ENCODE results near the gene PHF21B. TPM values are rescaled to one million over a fixed set of nuclear protein-coding genes. Genes with fewer than 3 reads are reported as not detected.

Gene PHF21B
- total RNA-seq, 5 donors from 2014 or later (not counting 1 experiment from before 2014, with no cell fraction given) = 0.15 to 0.36 TPM; not detected in 3

GRCh38 chr22:44939451-44939850 lies 70.4 kb downstream of the PHF21B start:
- Histone ChIP-seq H3K27ac (ENCODE audit: low read length) (no peak overlapping the region), H3K9me3 (no peaks in the 10 kb centered on the region), H3K36me3 (ENCODE audit: control insufficient read depth in 2 of 2, extremely low read depth in 1 of 2, insufficient read depth in 1 of 2, low read length in 1 of 2) (no peaks in the 10 kb centered on the region), H3K27me3 (replicated peaks in 1 of 2; ENCODE audit: control insufficient read depth in 2 of 2, extremely low read depth in 1 of 2, insufficient read depth in 2 of 2, low read length in 1 of 2) (peaks cover 0 to 48% of the 10 kb centered on the region in 2 experiments), H3K4me1 (ENCODE audit: control insufficient read depth in 1 of 2, extremely low read depth in 1 of 2, insufficient read depth in 2 of 2, low read length in 2 of 2) (no peaks in the 10 kb centered on the region), H3K4me3 (ENCODE audit: control insufficient read depth in 1 of 2, extremely low read depth in 1 of 2, low read length in 1 of 2) (no peak overlapping the region)
- ChIA-PET CTCF (no interaction called here), POLR2A (no interaction called here)
- Mint-ChIP-seq H3K27me3 (peaks cover 0 to 2% of the 10 kb centered on the region in 2 donors), H3K4me1 (no peaks in the 10 kb centered on the region), H3K9me3 (no peaks in the 10 kb centered on the region), H3K4me3 (no peak overlapping the region), H3K27ac (no peak overlapping the region), H3K36me3 (no peaks in the 10 kb centered on the region)
- ATAC-seq (replicated peaks in 1 of 4) (no peak), DNase-seq (no peak)
- WGBS (ENCODE audit: insufficient coverage) = 72% methylated on average over 9 of the region's 11 CpGs

- Histone ChIP-seq H3K36me3 (ENCODE audit: control insufficient read depth in 2 of 2, extremely low read depth in 1 of 2, insufficient read depth in 1 of 2, low read length in 1 of 2) (no peaks in the 10 kb centered on the region), H3K27ac (ENCODE audit: low read length) (no peak overlapping the region), H3K4me3 (ENCODE audit: control insufficient read depth in 1 of 2, extremely low read depth in 1 of 2, low read length in 1 of 2) (no peak overlapping the region), H3K27me3 (replicated peaks in 1 of 2; ENCODE audit: control insufficient read depth in 2 of 2, extremely low read depth in 1 of 2, insufficient read depth in 2 of 2, low read length in 1 of 2) (peaks cover 0 to 43% of the 10 kb centered on the region in 2 experiments), H3K9me3 (no peaks in the 10 kb centered on the region), H3K4me1 (ENCODE audit: control insufficient read depth in 1 of 2, extremely low read depth in 1 of 2, insufficient read depth in 2 of 2, low read length in 2 of 2) (no peaks in the 10 kb centered on the region)
- CTCF ChIA-PET = no interaction called here
- Mint-ChIP-seq H3K9me3 (no peaks in the 10 kb centered on the region), H3K36me3 (no peaks in the 10 kb centered on the region), H3K27ac (no peak overlapping the region), H3K4me1 (peaks cover 0 to 2% (median 0%) of the 10 kb centered on the region in 3 donors), H3K27me3 (peaks cover 0 to 2% of the 10 kb centered on the region in 2 donors), H3K4me3 (no peak overlapping the region)
- DNase-seq (no peak), ATAC-seq (replicated peaks in 1 of 4) (no peak)
- WGBS (ENCODE audit: insufficient coverage) = 92% methylated on average over 10 of the region's 14 CpGs
- POLR2A ChIA-PET = no interaction called here
Observed at GRCh38 chr22:44938886-44939285, 70.9 kb downstream of the PHF21B start.

- Mint-ChIP-seq H3K4me3 (no peak overlapping the region), H3K4me1 (peaks cover 0 to 9% (median 0%) of the 10 kb centered on the region in 3 donors), H3K27ac (no peak overlapping the region), H3K36me3 (no peaks in the 10 kb centered on the region), H3K9me3 (no peaks in the 10 kb centered on the region), H3K27me3 (peaks cover 0 to 2% of the 10 kb centered on the region in 2 donors)
- ATAC-seq (replicated peaks in 1 of 4) (no peak), DNase-seq (no peak)
- POLR2A ChIA-PET = no interaction called here
- Histone ChIP-seq H3K4me3 (ENCODE audit: control insufficient read depth in 1 of 2, extremely low read depth in 1 of 2, low read length in 1 of 2) (no peak overlapping the region), H3K27ac (ENCODE audit: low read length) (no peak overlapping the region), H3K27me3 (replicated peaks in 1 of 2; ENCODE audit: control insufficient read depth in 2 of 2, extremely low read depth in 1 of 2, insufficient read depth in 2 of 2, low read length in 1 of 2) (peaks cover 0 to 33% of the 10 kb centered on the region in 2 experiments), H3K9me3 (no peaks in the 10 kb centered on the region), H3K36me3 (ENCODE audit: control insufficient read depth in 2 of 2, extremely low read depth in 1 of 2, insufficient read depth in 1 of 2, low read length in 1 of 2) (no peaks in the 10 kb centered on the region), H3K4me1 (ENCODE audit: control insufficient read depth in 1 of 2, extremely low read depth in 1 of 2, insufficient read depth in 2 of 2, low read length in 2 of 2) (no peaks in the 10 kb centered on the region)
- CTCF ChIA-PET = no interaction called here
- WGBS (ENCODE audit: insufficient coverage) = 67% methylated on average over 5 of the region's 8 CpGs
Observed at GRCh38 chr22:44937216-44937615, 72.6 kb downstream of the PHF21B start.

GRCh38 chr22:44936201-44936600 lies 73.6 kb downstream of the PHF21B start:
- WGBS (ENCODE audit: insufficient coverage) = 84% methylated on average over 9 of the region's 16 CpGs
- peaks cover 0 to 9% (median 0%) of the 10 kb centered on the region in 3 donors for H3K4me1 Mint-ChIP-seq
- Histone ChIP-seq H3K4me3 (ENCODE audit: control insufficient read depth in 1 of 2, extremely low read depth in 1 of 2, low read length in 1 of 2) (no peak overlapping the region), H3K27ac (ENCODE audit: low read length) (no peak overlapping the region), H3K9me3 (no peaks in the 10 kb centered on the region), H3K27me3 (replicated peaks in 1 of 2; ENCODE audit: control insufficient read depth in 2 of 2, extremely low read depth in 1 of 2, insufficient read depth in 2 of 2, low read length in 1 of 2) (peaks cover 0 to 31% of the 10 kb centered on the region in 2 experiments), H3K4me1 (ENCODE audit: control insufficient read depth in 1 of 2, extremely low read depth in 1 of 2, insufficient read depth in 2 of 2, low read length in 2 of 2) (no peaks in the 10 kb centered on the region), H3K36me3 (ENCODE audit: control insufficient read depth in 2 of 2, extremely low read depth in 1 of 2, insufficient read depth in 1 of 2, low read length in 1 of 2) (no peaks in the 10 kb centered on the region)
- no peaks in the 10 kb centered on the region for H3K36me3 Mint-ChIP-seq
- POLR2A ChIA-PET = no interaction called here
- no peak overlapping the region for H3K27ac Mint-ChIP-seq
- H3K4me3 Mint-ChIP-seq = no peak overlapping the region
- H3K27me3 Mint-ChIP-seq = peaks cover 0 to 2% of the 10 kb centered on the region in 2 donors
- DNase-seq (no peak), ATAC-seq (replicated peaks in 1 of 4) (no peak)
- no peaks in the 10 kb centered on the region for H3K9me3 Mint-ChIP-seq
- CTCF ChIA-PET = no interaction called here

GRCh38 chr22:44935724-44936123 lies 74.1 kb downstream of the PHF21B start:
- WGBS (ENCODE audit: insufficient coverage) = 66% methylated on average over 6 of the region's 11 CpGs
- no peaks in the 10 kb centered on the region for H3K9me3 ChIP-seq
- POLR2A ChIA-PET = no interaction called here

GRCh38 chr22:44934454-44934735 lies 75.4 kb downstream of the PHF21B start:
- no peaks in the 10 kb centered on the region for H3K4me1 ChIP-seq (ENCODE audit: control insufficient read depth in 1 of 2, extremely low read depth in 1 of 2, insufficient read depth in 2 of 2, low read length in 2 of 2)
- no peak for ATAC-seq (replicated peaks in 1 of 4)
- H3K4me1 Mint-ChIP-seq = peaks cover 0 to 9% (median 0%) of the 10 kb centered on the region in 3 donors
- no peak overlapping the region for H3K4me3 Mint-ChIP-seq
- POLR2A ChIA-PET = no interaction called here
- no peaks in the 10 kb centered on the region for H3K36me3 ChIP-seq (ENCODE audit: control insufficient read depth in 2 of 2, extremely low read depth in 1 of 2, insufficient read depth in 1 of 2, low read length in 1 of 2)
- H3K27me3 Mint-ChIP-seq = peaks cover 0 to 1% of the 10 kb centered on the region in 2 donors
- H3K27ac ChIP-seq (ENCODE audit: low read length) = no peak overlapping the region
- 70% methylated on average over 3 of the region's 6 CpGs for WGBS (ENCODE audit: insufficient coverage)
- H3K27ac Mint-ChIP-seq = no peak overlapping the region
- CTCF ChIA-PET = no interaction called here
- no peaks in the 10 kb centered on the region for H3K9me3 ChIP-seq
- H3K36me3 Mint-ChIP-seq = no peaks in the 10 kb centered on the region
- H3K4me3 ChIP-seq (ENCODE audit: control insufficient read depth in 1 of 2, extremely low read depth in 1 of 2, low read length in 1 of 2) = no peak overlapping the region
- no peaks in the 10 kb centered on the region for H3K9me3 Mint-ChIP-seq
- H3K27me3 ChIP-seq (replicated peaks in 1 of 2; ENCODE audit: control insufficient read depth in 2 of 2, extremely low read depth in 1 of 2, insufficient read depth in 2 of 2, low read length in 1 of 2) = peaks cover 0 to 30% of the 10 kb centered on the region in 2 experiments
- no peak for DNase-seq

More at GRCh38 chr22:44935724-44936123, 74.1 kb downstream of the PHF21B start:
- Mint-ChIP-seq H3K4me3 (no peak overlapping the region), H3K27ac (no peak overlapping the region), H3K27me3 (peaks cover 0 to 2% of the 10 kb centered on the region in 2 donors), H3K36me3 (no peaks in the 10 kb centered on the region), H3K9me3 (no peaks in the 10 kb centered on the region), H3K4me1 (peaks cover 0 to 9% (median 0%) of the 10 kb centered on the region in 3 donors)
- no peak for ATAC-seq (replicated peaks in 1 of 4)
- Histone ChIP-seq H3K4me1 (ENCODE audit: control insufficient read depth in 1 of 2, extremely low read depth in 1 of 2, insufficient read depth in 2 of 2, low read length in 2 of 2) (no peaks in the 10 kb centered on the region), H3K36me3 (ENCODE audit: control insufficient read depth in 2 of 2, extremely low read depth in 1 of 2, insufficient read depth in 1 of 2, low read length in 1 of 2) (no peaks in the 10 kb centered on the region), H3K27me3 (replicated peaks in 1 of 2; ENCODE audit: control insufficient read depth in 2 of 2, extremely low read depth in 1 of 2, insufficient read depth in 2 of 2, low read length in 1 of 2) (peaks cover 0 to 31% of the 10 kb centered on the region in 2 experiments), H3K4me3 (ENCODE audit: control insufficient read depth in 1 of 2, extremely low read depth in 1 of 2, low read length in 1 of 2) (no peak overlapping the region), H3K27ac (ENCODE audit: low read length) (no peak overlapping the region)
- DNase-seq = no peak
- CTCF ChIA-PET = no interaction called here

All from T-cell (primary cell).